ENCODE data around the gene KLHL14. TPM values are rescaled to one million over a fixed set of nuclear protein-coding genes. Genes with fewer than 3 reads are reported as not detected.

KLHL14 gene
- total and polyA plus RNA-seq, 11 donors = 0.07 to 0.34 (median 0.12) TPM; not detected in 4

- ATAC-seq = no peak
- H3K9me3 ChIP-seq = no peaks in the 10 kb centered on the region
- no peak for TF ChIP-seq POLR2A (IDR thresholded peaks at IDR 0.05)
- no peak for TF ChIP-seq CTCF (IDR thresholded peaks at IDR 0.05)
- no peaks in the 10 kb centered on the region for H3K36me3 ChIP-seq
- peaks cover 2 to 43% (median 14%) of the 10 kb centered on the region in 9 donors for H3K27me3 ChIP-seq
- no peak overlapping the region for H3K27ac ChIP-seq
- DNase-seq = no peak
- 87 to 97% (median 91%) methylated on average over 3 of the region's 3 CpGs for whole genome bisulfite sequencing, 4 donors
- H3K4me1 ChIP-seq = peaks cover 0 to 3% (median 0%) of the 10 kb centered on the region in 12 donors
- no peak overlapping the region for H3K4me3 ChIP-seq
- intact Hi-C loops (cut with DNase I) = no loop called here
Measured at GRCh38 chr18:32764611-32765244, 8.1 kb downstream of the KLHL14 start.

- no peak for ATAC-seq
- Histone ChIP-seq H3K27me3 (peaks cover 0 to 32% (median 8%) of the 10 kb centered on the region in 9 donors), H3K36me3 (no peaks in the 10 kb centered on the region), H3K4me3 (no peak overlapping the region), H3K4me1 (no peaks in the 10 kb centered on the region), H3K9me3 (no peaks in the 10 kb centered on the region), H3K27ac (no peak overlapping the region)
- DNase-seq = no peak
- WGBS, 4 donors = 74 to 84% (median 77%) methylated on average over 2 of the region's 2 CpGs
- TF ChIP-seq CTCF (IDR thresholded peaks at IDR 0.05) (no peak), POLR2A (IDR thresholded peaks at IDR 0.05) (no peak)
- intact Hi-C loops (cut with DNase I) = no loop called here
Measured at GRCh38 chr18:32763293-32763692, 9.5 kb downstream of the KLHL14 start.

GRCh38 chr18:32761231-32761630 is 11.6 kb downstream of the KLHL14 start:
- Histone ChIP-seq H3K36me3 (no peaks in the 10 kb centered on the region), H3K27me3 (peaks cover 0 to 16% (median 0%) of the 10 kb centered on the region in 9 donors), H3K9me3 (no peaks in the 10 kb centered on the region), H3K4me1 (no peaks in the 10 kb centered on the region), H3K4me3 (no peak overlapping the region), H3K27ac (no peak overlapping the region)
- intact Hi-C loops (cut with DNase I) = no loop called here
- 87 to 94% (median 89%) methylated on average over 1 of the region's 1 CpG for WGBS, 4 donors
- TF ChIP-seq POLR2A (IDR thresholded peaks at IDR 0.05) (no peak), CTCF (IDR thresholded peaks at IDR 0.05) (no peak)
- no peak for DNase-seq
- no peak for ATAC-seq

- no peak for TF ChIP-seq POLR2A (IDR thresholded peaks at IDR 0.05)
- TF ChIP-seq CTCF (IDR thresholded peaks at IDR 0.05) = no peak
- Histone ChIP-seq H3K27me3 (peaks cover 0 to 9% (median 0%) of the 10 kb centered on the region in 9 donors), H3K36me3 (no peaks in the 10 kb centered on the region), H3K27ac (no peak overlapping the region), H3K4me1 (no peaks in the 10 kb centered on the region), H3K9me3 (no peaks in the 10 kb centered on the region), H3K4me3 (no peak overlapping the region)
- ATAC-seq (no peak), DNase-seq (no peak)
- intact Hi-C loops (cut with DNase I) = no loop called here
- 49 to 56% (median 53%) methylated on average over 6 of the region's 6 CpGs for WGBS, 4 donors
Measured at GRCh38 chr18:32760391-32760790, 12.4 kb downstream of the KLHL14 start.

All from heart left ventricle (tissue), 16 donors.